HFFc6 (cell line): ENCODE data around the gene TPP2. TPM values are rescaled to one million over a fixed set of nuclear protein-coding genes. Genes with fewer than 3 reads are reported as not detected.

Experiments used
- DNase-seq: peaks from one replicate; pipeline ENCODE4 v3.0.0-alpha.2; 2018
- H3K27ac Mint-ChIP-seq: 2 replicates; pipeline ENCODE4 v1.8.0; 2020; ENCODE audit warnings: mild to moderate bottlenecking, mixed read lengths
- H3K27me3 Mint-ChIP-seq: 2 replicates; pipeline ENCODE4 v1.8.0; 2021; ENCODE audit warnings: mild to moderate bottlenecking, moderate library complexity, mixed read lengths; ENCODE audit not compliant: insufficient read depth
- H3K36me3 Mint-ChIP-seq: 2 replicates; pipeline ENCODE4 v1.8.0; 2021; ENCODE audit warnings: low read depth, mixed read lengths
- H3K4me1 Mint-ChIP-seq: 2 replicates; pipeline ENCODE4 v1.8.0; 2020; ENCODE audit warnings: low read depth, mixed read lengths
- H3K4me3 Mint-ChIP-seq: 2 replicates; pipeline ENCODE4 v1.8.0; 2020; ENCODE audit warnings: mild to moderate bottlenecking, moderate library complexity, mixed read lengths
- H3K9me3 Mint-ChIP-seq: 2 replicates; pipeline ENCODE4 v1.8.0; 2020; ENCODE audit warnings: mild to moderate bottlenecking, mixed read lengths
- total RNA-seq, 6 experiments: library from RNA; stranded (reverse); fragmentation: NEBNext Ultra II Directional; extraction: Animal tissue kit (Norgen Biotek cat#: 25700); gene quantifications; 2 replicates in 1 of 6; 3 replicates in 5 of 6; pipeline ENCODE4 v1.2.3, GENCODE V29; 2021
- TF ChIP-seq, protein P1 (sequence below): fragments of 200-600 bp; sonication (generic); IDR thresholded peaks from 2 replicates; pipeline ENCODE4 v1.5.0; 2021; ENCODE audit warnings: antibody characterized with exemption, mild to moderate bottlenecking

Gene TPP2
- total RNA-seq, 6 experiments from 2014 or later = 41.9 to 52.5 (median 44.6) TPM

DNA sequence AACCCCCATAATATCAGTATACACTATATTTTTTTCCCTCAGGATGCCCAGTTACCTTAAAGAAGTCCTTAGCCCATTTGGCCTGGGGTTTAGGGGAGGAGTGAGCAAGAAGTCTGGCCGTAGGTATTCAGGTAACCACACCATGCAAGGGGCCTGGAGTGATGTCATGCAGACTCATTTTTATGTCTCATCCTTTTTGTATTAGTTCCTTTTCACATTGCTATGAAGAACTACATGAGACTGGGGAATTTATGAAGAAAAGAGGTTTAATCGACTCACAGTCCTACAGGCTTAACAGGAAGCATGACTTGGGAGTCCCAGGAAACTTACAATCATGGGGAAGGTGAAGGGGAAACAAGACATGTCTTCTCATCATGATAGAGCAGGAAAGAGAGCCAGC lies 12.2 kb downstream of the TPP2 start:
- Mint-ChIP-seq H3K27ac (peak overlapping the region; percentile 46; the same call in 1 of the 2 replicates), H3K27me3 (no peaks in the 10 kb centered on the region), H3K4me3 (no peak overlapping the region), H3K36me3 (peaks cover 40% of the 10 kb centered on the region), H3K9me3 (no peaks in the 10 kb centered on the region), H3K4me1 (peaks cover 27% of the 10 kb centered on the region)
- TF ChIP-seq, protein P1, sequence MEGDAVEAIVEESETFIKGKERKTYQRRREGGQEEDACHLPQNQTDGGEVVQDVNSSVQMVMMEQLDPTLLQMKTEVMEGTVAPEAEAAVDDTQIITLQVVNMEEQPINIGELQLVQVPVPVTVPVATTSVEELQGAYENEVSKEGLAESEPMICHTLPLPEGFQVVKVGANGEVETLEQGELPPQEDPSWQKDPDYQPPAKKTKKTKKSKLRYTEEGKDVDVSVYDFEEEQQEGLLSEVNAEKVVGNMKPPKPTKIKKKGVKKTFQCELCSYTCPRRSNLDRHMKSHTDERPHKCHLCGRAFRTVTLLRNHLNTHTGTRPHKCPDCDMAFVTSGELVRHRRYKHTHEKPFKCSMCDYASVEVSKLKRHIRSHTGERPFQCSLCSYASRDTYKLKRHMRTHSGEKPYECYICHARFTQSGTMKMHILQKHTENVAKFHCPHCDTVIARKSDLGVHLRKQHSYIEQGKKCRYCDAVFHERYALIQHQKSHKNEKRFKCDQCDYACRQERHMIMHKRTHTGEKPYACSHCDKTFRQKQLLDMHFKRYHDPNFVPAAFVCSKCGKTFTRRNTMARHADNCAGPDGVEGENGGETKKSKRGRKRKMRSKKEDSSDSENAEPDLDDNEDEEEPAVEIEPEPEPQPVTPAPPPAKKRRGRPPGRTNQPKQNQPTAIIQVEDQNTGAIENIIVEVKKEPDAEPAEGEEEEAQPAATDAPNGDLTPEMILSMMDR = no peak
- DNase-seq = no peak

DNA sequence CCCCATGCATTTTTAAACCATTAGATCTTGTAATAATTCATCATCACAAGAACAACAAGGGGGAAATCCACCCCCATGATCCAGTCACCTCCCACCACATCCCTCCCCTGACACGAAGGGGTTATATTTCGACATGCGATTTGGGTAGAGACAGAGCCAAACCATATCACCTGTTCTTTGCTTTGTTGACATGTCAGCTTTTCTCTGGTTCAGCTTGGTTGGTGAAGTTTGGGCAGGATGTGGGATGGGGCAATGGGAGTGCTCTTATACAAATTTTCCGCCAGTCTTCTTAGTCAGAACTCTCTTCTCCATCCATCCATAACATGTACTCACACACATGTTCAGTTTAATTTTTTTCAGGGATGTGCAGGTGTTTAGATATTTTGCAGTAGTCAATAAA lies 12.9 kb downstream of the TPP2 start:
- H3K27me3 Mint-ChIP-seq = no peaks in the 10 kb centered on the region
- TF ChIP-seq, protein P1 = no peak
- peaks cover 36% of the 10 kb centered on the region for H3K36me3 Mint-ChIP-seq
- peaks cover 27% of the 10 kb centered on the region for H3K4me1 Mint-ChIP-seq
- no peak for DNase-seq
- no peak overlapping the region for H3K27ac Mint-ChIP-seq
- no peaks in the 10 kb centered on the region for H3K9me3 Mint-ChIP-seq
- no peak overlapping the region for H3K4me3 Mint-ChIP-seq

DNA sequence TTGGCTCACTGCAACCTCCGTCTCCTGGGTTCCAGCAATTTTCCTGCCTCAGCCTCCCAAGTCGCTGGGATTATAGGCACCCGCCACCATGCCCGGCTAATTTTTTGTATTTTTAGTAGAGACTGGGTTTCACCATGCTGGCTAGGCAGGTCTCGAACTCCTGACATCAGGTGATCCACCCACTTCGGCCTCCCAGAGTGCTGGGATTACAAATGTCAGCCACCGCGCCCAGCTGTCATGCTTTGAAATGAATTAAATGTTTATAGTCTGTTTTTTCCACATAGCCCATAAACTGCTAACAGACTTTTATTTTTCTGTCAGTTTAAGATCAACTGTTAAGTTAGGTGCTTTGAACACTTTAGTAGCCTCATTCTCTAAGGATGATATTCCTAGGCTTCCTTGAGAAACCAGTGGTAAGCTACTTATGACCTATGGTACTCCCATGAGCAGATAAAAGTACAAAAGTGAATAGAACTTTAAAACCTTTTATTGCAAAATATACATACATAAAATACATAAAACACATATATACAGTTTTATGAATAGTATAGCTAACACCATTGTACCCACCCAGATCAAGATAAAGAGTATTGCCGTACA lies 13.6 kb downstream of the TPP2 start:
- Mint-ChIP-seq H3K27me3 (no peaks in the 10 kb centered on the region), H3K4me1 (peaks cover 21% of the 10 kb centered on the region), H3K36me3 (peaks cover 29% of the 10 kb centered on the region), H3K27ac (peak overlapping the region; percentile 51; the same call in 1 of the 2 replicates), H3K9me3 (no peaks in the 10 kb centered on the region), H3K4me3 (no peak overlapping the region)
- DNase-seq = no peak
- TF ChIP-seq, protein P1 = no peak

DNA sequence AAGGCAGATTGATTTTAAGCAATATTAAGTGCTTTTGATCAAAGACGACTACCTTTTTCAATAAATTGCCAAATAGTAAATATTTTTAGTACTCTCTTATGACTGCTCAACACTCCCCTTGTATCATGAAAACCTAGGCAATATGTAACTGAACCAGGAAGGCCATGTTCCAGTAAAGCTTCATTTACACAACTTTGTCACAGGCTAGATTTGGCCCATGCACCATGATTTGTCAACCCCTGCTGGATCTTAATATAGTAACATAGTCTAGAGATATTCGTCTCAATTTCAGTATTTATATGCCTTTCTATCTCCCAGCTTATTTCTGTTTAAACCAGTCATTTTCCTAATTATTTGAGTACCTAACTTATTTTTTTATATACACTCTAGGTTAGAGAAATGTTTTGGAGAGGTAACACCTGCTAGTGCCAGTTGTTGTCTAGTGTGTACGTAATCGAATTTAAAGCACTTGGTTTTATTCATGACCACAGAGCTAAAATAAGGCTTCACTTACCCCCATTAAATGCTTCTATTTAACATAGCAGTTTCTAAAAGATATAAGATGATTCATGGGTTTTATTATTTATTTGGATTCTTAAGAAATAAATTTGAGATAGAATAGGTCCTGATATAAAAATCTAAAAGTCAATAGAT lies 21.0 kb downstream of the TPP2 start:
- H3K4me1 Mint-ChIP-seq = peaks cover 7% of the 10 kb centered on the region; the same call in 1 of the 2 replicates
- H3K36me3 Mint-ChIP-seq = peaks cover 30% of the 10 kb centered on the region; the same call in 1 of the 2 replicates
- TF ChIP-seq, protein P1 = no peak

DNA sequence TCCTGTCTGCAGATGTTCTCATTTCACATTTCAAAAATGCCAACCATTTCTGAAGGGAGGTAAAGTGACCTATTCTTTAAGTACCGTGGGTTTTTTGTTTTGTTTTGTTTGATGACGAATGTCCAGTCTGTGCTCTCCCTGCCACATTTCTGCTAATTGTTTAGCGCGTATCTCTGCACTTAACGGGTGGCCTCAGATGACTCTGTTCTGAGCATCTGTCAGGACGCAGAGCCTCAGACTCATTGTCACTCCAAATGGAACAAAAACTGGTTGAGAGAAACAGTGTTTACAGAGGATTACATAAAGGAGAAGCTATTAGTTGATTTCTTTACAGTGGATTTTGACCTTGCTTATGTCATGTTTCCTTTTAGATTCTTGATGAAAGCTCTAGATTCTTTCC lies 23.7 kb downstream of the TPP2 start:
- Mint-ChIP-seq H3K27me3 (peaks cover 2% of the 10 kb centered on the region; the same call in 1 of the 2 replicates), H3K9me3 (no peaks in the 10 kb centered on the region), H3K4me3 (no peak overlapping the region), H3K4me1 (no peaks in the 10 kb centered on the region), H3K36me3 (peaks cover 30% of the 10 kb centered on the region; the same call in 1 of the 2 replicates), H3K27ac (no peak overlapping the region)
- no peak for DNase-seq
- TF ChIP-seq, protein P1 = no peak

More for the DNA sequence above, 21.0 kb downstream of the TPP2 start:
- Mint-ChIP-seq H3K27ac (no peak overlapping the region), H3K4me3 (no peak overlapping the region), H3K9me3 (no peaks in the 10 kb centered on the region), H3K27me3 (peaks cover 2% of the 10 kb centered on the region; the same call in 1 of the 2 replicates)
- no peak for DNase-seq
